Right kidney (tissue), 1 donor: ENCODE results near the gene SEC23A.

Source experiments
- DNase-seq: peaks from one replicate; pipeline ENCODE4 v3.0.0-alpha.2; 2016

Gene SEC23A

GRCh38 chr14:38991299-38991698 lies 111.7 kb downstream of the SEC23A start:
- no peak for DNase-seq

DNA sequence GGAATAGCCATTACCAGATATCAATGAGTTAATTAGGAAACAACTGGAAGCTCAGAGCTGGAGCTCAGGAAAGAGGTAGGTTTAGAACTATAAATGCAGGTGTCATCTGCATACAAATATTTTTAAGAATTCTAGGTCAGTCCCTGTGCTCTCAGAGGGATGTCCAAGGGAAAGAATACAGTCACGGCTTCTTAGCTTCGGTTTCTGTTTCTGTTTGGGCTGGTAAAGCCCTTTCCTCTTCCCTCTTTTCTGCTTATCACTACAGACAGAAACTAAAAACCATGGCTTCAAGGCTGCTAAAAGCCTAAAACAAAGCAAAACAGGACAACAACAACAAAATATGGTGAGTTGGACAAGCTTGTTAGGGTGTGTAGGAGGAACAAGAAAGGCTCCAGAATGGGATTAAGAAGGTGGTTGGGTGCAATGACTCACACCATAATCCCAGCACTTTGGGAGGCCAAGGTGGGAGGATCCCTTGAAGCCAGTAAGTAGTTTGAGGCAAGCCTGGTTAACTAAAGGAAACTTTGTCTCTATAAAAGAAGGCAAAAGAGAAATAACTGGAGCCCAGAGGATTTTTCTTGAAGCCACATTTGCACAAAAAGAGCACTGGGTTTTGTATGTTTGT lies 113.0 kb downstream of the SEC23A start:
- DNase-seq = no peak

DNA sequence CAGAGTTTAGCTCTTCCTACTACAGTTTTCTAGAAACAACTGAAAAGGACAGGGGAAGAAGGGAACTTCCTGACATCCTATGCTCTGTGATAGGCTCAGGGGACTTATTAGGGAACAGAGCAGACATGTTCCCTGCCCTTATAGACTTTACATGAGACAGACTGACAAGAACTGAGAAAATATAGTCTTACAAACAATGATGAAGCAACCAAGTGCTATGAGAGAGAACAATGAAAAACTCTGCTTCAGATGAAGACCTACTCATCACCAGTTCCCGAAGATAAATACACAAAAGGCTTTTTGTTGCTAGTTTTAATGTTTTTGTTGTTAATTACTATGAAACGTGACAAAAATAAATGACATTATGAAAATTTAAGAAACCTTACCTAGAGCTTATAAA lies 115.3 kb downstream of the SEC23A start:
- no peak for DNase-seq

- no peak for DNase-seq
These were observed 120.2 kb downstream of the SEC23A start for GRCh38 chr14:38982837-38983236.

GRCh38 chr14:38982278-38982677 lies 120.8 kb downstream of the SEC23A start:
- no peak for DNase-seq
